Lung (tissue), 12 donors: ENCODE data around the gene THAP8. TPM values are rescaled to one million over a fixed set of nuclear protein-coding genes. Genes with fewer than 3 reads are reported as not detected.
A peak's percentile ranks its signal among the peaks of the same experiment; 100 is the strongest.
"Not testable (repeated sequence)": the region's sequence is repeated elsewhere in the genome, so short reads cannot be mapped to it uniquely, and the experiment has no call there.

Experiments
- ATAC-seq: fragments of 200-7000 bp; cut with Tn5 transposase; one replicate; pipeline ENCODE4 v1.9.1; 2020; ENCODE audit warnings: moderate number of reproducible peaks; ENCODE audit not compliant: insufficient read depth, low FRiP score
- DNase-seq, 3 donors: peaks; one replicate each; pipeline ENCODE4 v3.0.0-alpha.2; 2013 to 2017
- H3K27ac ChIP-seq, 2 donors: one replicate each; pipeline ENCODE4 v1.5.1; 2013; ENCODE audit warnings: mild to moderate bottlenecking in 2 of 2, moderate library complexity in 2 of 2, control low read depth in 1 of 2, inconsistent platforms in 1 of 2, low read depth in 1 of 2, low read length in 1 of 2
- H3K27me3 ChIP-seq, 3 donors: one replicate each; pipeline ENCODE4 v1.5.1; 2013; ENCODE audit warnings: low read length in 2 of 3; ENCODE audit not compliant: control insufficient read depth in 3 of 3, insufficient read depth in 3 of 3
- H3K36me3 ChIP-seq, 4 donors: one replicate each; pipeline ENCODE4 v1.5.1; 2013; ENCODE audit warnings: low read length in 4 of 4, mild to moderate bottlenecking in 1 of 4, moderate library complexity in 1 of 4; ENCODE audit not compliant: control insufficient read depth in 4 of 4, insufficient read depth in 4 of 4
- H3K4me1 ChIP-seq, 5 donors: one replicate each; pipeline ENCODE4 v1.5.1; 2013; ENCODE audit warnings: low read length in 5 of 5, mild to moderate bottlenecking in 2 of 5, moderate library complexity in 1 of 5; ENCODE audit not compliant: control insufficient read depth in 5 of 5, insufficient read depth in 5 of 5
- H3K4me3 ChIP-seq: one replicate; pipeline ENCODE4 v1.5.1; 2013; ENCODE audit warnings: mild to moderate bottlenecking, control low read depth, moderate library complexity
- H3K9ac ChIP-seq, 2 donors: one replicate each; pipeline ENCODE4 v1.5.1; 2013; ENCODE audit warnings: low read length in 2 of 2, control low read depth in 1 of 2; ENCODE audit not compliant: insufficient read depth in 1 of 2
- H3K9me3 ChIP-seq, 4 donors: one replicate each; pipeline ENCODE4 v1.5.1; 2013; ENCODE audit warnings: low read length in 3 of 4, mild to moderate bottlenecking in 1 of 4, moderate library complexity in 1 of 4; ENCODE audit not compliant: control insufficient read depth in 4 of 4, insufficient read depth in 3 of 4
- CTCF ChIP-seq: IDR thresholded peaks from 2 replicates; pipeline ENCODE4 v1.5.1; 2012; ENCODE audit warnings: mild to moderate bottlenecking; ENCODE audit errors: control extremely low read depth, extremely low read depth
- WGBS, 2 donors: extraction: QIAGEN DNeasy Blood & Tissue Kit; methylation state at CpG; one replicate each; pipeline ENCODE4 v1.1.7; 2013; 5-methylcytosine and 5-hydroxymethylcytosine counted together
- polyA plus RNA-seq, 2 donors: library from polyadenylated mRNA; stranded (reverse); fragments of 200-250 nt; gene quantifications; one replicate each; pipeline ENCODE4 v1.2.1, GENCODE V29; 2013
- total RNA-seq, 2 donors: library from RNA; depleted of rRNA in 1 of 2; stranded (reverse); fragments of >200 nt in 1 of 2; gene quantifications; one replicate each; pipeline ENCODE4 v1.2.1, GENCODE V29; 2014 to 2021
- donor health status: control.
- donor health status: control.
- donor health status: Bipolar disorder and iron deficiency.
- donor health status: healthy.
- donor health status: DM: yes; HTN: yes; CAD: no.

THAP8 gene
- total and polyA plus RNA-seq, 4 donors: 4.1 to 6.4 (median 5.5) TPM

DNA sequence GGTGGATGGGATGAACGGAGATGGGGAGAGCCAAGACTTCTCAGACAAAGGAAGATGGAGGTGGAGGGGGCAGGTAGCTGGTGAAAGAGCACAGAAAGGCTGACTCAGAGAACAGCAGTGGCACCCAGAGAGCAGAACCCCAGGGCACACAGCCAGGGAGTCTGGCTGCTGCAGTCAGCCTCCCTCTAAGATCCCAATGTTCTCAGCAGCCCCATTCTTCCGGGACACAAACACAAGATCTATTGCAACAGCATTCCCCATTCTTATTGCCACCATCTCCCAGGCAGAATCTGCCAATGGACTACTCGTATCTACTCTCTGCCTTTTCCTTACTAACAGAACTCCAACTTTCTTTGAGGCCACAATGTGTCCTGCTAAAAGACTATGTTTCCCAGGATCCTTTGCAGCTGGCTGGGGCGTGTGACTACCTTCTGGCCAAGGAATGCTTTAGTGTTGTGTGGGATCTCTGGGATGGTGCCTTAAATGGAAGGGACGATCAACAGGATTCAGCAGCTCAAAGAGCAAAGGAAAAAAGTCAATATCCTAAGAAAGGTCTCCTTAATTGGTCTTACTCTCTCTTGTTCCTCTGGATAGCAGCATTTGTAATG lies 7.5 kb downstream of the THAP8 start:
- Histone ChIP-seq H3K27ac (no peak overlapping the region), H3K4me1 (peaks cover 0 to 2% (median 0%) of the 10 kb centered on the region in 5 donors), H3K36me3 (no peaks in the 10 kb centered on the region), H3K9ac (no peak overlapping the region), H3K9me3 (no peaks in the 10 kb centered on the region), H3K4me3 (no peak overlapping the region), H3K27me3 (no peaks in the 10 kb centered on the region)
- ATAC-seq (no peak), DNase-seq (no peak)
- WGBS, 2 donors: 92 to 95% methylated on average over 5 of the region's 5 CpGs
- TF ChIP-seq CTCF: no peak

GRCh38 chr19:36043952-36044351 lies 10.1 kb downstream of the THAP8 start:
- peaks cover 0 to 2% (median 0%) of the 10 kb centered on the region in 5 donors for H3K4me1 ChIP-seq
- no peak for ATAC-seq
- H3K9me3 ChIP-seq: no peaks in the 10 kb centered on the region
- WGBS, 2 donors: 91 to 94% methylated on average over 2 of the region's 2 CpGs
- no peak overlapping the region for H3K27ac ChIP-seq
- H3K27me3 ChIP-seq: no peaks in the 10 kb centered on the region
- H3K4me3 ChIP-seq: no peak overlapping the region
- no peak overlapping the region for H3K9ac ChIP-seq
- peak in 2 of 3 donors; percentile 14 to 42 for DNase-seq
- no peak for TF ChIP-seq CTCF
- peaks cover 0 to 4% (median 0%) of the 10 kb centered on the region in 4 donors for H3K36me3 ChIP-seq

DNA sequence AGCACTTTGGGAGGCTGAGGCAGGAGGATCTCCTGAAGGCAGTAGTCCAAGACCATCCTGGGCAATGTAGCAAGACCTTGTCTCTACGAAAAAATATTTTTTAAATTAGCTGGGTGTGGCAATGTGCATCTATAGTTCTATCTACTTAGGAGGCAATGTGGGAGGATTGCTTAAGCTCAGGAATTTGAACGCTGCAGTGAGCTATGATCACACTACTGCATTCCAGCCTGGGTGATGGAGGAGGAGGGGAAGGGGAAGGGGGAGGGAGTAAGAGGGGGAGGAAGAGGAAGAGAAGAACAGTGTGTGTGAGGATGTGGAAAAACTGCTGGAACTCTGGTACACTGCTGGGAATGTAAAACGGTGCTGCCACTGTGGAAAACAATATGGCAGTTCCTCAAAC lies 12.3 kb downstream of the THAP8 start:
- ATAC-seq (peak; percentile 11), DNase-seq (peak; percentile 34 to 53 (median 51))
- no peak for TF ChIP-seq CTCF
- WGBS, 2 donors: 26 to 45% methylated on average over 3 of the region's 3 CpGs
- H3K9me3 ChIP-seq: no peaks in the 10 kb centered on the region
- no peak overlapping the region for H3K4me3 ChIP-seq
- H3K9ac ChIP-seq: no peak overlapping the region
- H3K27me3 ChIP-seq: no peaks in the 10 kb centered on the region
- peaks cover 0 to 2% (median 0%) of the 10 kb centered on the region in 5 donors for H3K4me1 ChIP-seq
- peaks cover 0 to 4% (median 2%) of the 10 kb centered on the region in 4 donors for H3K36me3 ChIP-seq
- H3K27ac ChIP-seq: peak overlapping the region in 1 of 2 donors; percentile 56

- H3K27ac ChIP-seq, ATAC-seq, H3K27me3 ChIP-seq, H3K4me1 ChIP-seq, DNase-seq, H3K4me3 ChIP-seq, H3K9me3 ChIP-seq, H3K9ac ChIP-seq, H3K36me3 ChIP-seq: not testable (repeated sequence)
- 89 to 92% methylated on average over 6 of the region's 6 CpGs for WGBS, 2 donors
Observed at GRCh38 chr19:36041092-36041491, 13.0 kb downstream of the THAP8 start.
